WTC11 (cell line): ENCODE results near the gene SLC8B1. TPM values are rescaled to one million over a fixed set of nuclear protein-coding genes. Genes with fewer than 3 reads are reported as not detected.

Source experiments
- FOXP1 ChIP-seq: sonication (generic); formaldehyde crosslinking; IDR thresholded peaks from 2 replicates; pipeline ENCODE4 v1.8.0; 2022; ENCODE audit warnings: missing genetic modification reagents, mild to moderate bottlenecking, moderate library complexity, borderline replicate concordance
- GABPB1 ChIP-seq: sonication (generic); formaldehyde crosslinking; IDR thresholded peaks from 2 replicates; pipeline ENCODE4 v1.8.1; 2023; ENCODE audit warnings: mild to moderate bottlenecking, missing genetic modification reagents
- GTF2I ChIP-seq: fragments of 250-450 bp; sonication (Bioruptor Pico); conservative IDR thresholded peaks from 2 replicates; pipeline ENCODE4 v1.4.0; 2021; ENCODE audit warnings: mild to moderate bottlenecking
- MXD4 ChIP-seq: fragments of 250-450 bp; sonication (Bioruptor Pico); IDR thresholded peaks from 2 replicates; pipeline ENCODE4 v1.8.0; 2021; ENCODE audit warnings: mild to moderate bottlenecking, moderate library complexity, borderline replicate concordance
- SMAD4 ChIP-seq: sonication (generic); formaldehyde crosslinking; IDR thresholded peaks from 2 replicates; pipeline ENCODE4 v1.8.0; 2022; ENCODE audit warnings: mild to moderate bottlenecking, missing genetic modification reagents
- TCF7 ChIP-seq: sonication (generic); formaldehyde crosslinking; IDR thresholded peaks from 2 replicates; pipeline ENCODE4 v1.8.0; 2022; ENCODE audit warnings: mild to moderate bottlenecking, low read depth, missing genetic modification reagents, moderate library complexity
- ZNF121 ChIP-seq: sonication (generic); formaldehyde crosslinking; IDR thresholded peaks from 2 replicates; pipeline ENCODE4 v1.8.0; 2023; ENCODE audit warnings: missing genetic modification reagents
- ZNF232 ChIP-seq: sonication (generic); formaldehyde crosslinking; IDR thresholded peaks from 2 replicates; pipeline ENCODE4 v1.8.0; 2022; ENCODE audit warnings: mild to moderate bottlenecking, missing genetic modification reagents
- ZNF671 ChIP-seq: fragments of 250-450 bp; sonication (Bioruptor Pico); IDR thresholded peaks from 2 replicates; pipeline ENCODE4 v1.8.0; 2021; ENCODE audit warnings: mild to moderate bottlenecking
- total RNA-seq: library from RNA; stranded (reverse); gene quantifications from 3 replicates; pipeline ENCODE4 v1.2.3, GENCODE V29; 2021
- TF ChIP-seq, protein P1 (sequence below): fragments of 250-450 bp; sonication (Bioruptor Pico); conservative IDR thresholded peaks from 2 replicates; pipeline ENCODE4 v1.9.0; 2021; ENCODE audit warnings: mild to moderate bottlenecking
- TF ChIP-seq, protein P2 (sequence below): sonication (generic); formaldehyde crosslinking; IDR thresholded peaks from 2 replicates; pipeline ENCODE4 v1.8.1; 2023; ENCODE audit warnings: mild to moderate bottlenecking, missing genetic modification reagents, moderate library complexity
- TF ChIP-seq, protein P3 (sequence below): sonication (generic); formaldehyde crosslinking; IDR thresholded peaks from 2 replicates; pipeline ENCODE4 v1.8.1; 2023; ENCODE audit warnings: mild to moderate bottlenecking, missing genetic modification reagents, moderate library complexity
- TF ChIP-seq, protein P4 (sequence below): fragments of 250-450 bp; sonication (Bioruptor Pico); IDR thresholded peaks from 2 replicates; pipeline ENCODE4 v1.9.0; 2021; ENCODE audit warnings: mild to moderate bottlenecking, borderline replicate concordance
- TF ChIP-seq, protein P5 (sequence below): sonication (generic); formaldehyde crosslinking; IDR thresholded peaks from 2 replicates; pipeline ENCODE4 v1.8.1; 2023; ENCODE audit warnings: mild to moderate bottlenecking, missing genetic modification reagents, borderline replicate concordance

The SLC8B1 gene
- total RNA-seq, 1 experiment from 2014 or later: 13.8 TPM

DNA sequence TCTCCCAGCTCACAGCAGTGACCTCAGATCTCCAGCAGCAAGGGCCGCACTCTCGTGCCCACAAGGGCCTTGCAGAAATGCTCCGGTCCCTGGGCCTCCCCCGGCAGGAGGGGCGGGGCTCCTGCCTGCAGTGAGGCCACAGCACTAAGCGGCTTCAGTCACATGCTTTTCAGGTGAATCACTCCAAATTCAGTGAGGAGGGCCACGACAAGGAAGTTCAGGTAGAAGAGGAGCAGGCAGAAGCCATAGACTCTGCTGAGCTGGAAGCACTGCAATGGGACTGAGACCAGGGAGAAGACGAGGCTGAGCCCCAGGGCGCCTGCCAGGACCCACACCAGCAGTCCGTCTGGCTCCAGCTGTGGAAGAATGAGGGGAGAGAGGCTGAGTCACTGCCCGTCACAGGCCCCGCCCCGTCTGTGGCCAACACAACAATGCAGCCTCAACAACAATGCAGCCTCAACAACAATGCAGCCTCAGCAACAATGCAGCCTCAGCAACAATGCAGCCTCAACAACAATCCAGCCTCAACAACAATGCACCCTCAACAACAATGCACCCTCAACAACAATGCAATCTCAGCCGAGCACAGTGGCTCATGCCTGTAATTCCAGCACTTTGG is 35.2 kb downstream of the SLC8B1 start (continued):
- TF ChIP-seq, protein P1, sequence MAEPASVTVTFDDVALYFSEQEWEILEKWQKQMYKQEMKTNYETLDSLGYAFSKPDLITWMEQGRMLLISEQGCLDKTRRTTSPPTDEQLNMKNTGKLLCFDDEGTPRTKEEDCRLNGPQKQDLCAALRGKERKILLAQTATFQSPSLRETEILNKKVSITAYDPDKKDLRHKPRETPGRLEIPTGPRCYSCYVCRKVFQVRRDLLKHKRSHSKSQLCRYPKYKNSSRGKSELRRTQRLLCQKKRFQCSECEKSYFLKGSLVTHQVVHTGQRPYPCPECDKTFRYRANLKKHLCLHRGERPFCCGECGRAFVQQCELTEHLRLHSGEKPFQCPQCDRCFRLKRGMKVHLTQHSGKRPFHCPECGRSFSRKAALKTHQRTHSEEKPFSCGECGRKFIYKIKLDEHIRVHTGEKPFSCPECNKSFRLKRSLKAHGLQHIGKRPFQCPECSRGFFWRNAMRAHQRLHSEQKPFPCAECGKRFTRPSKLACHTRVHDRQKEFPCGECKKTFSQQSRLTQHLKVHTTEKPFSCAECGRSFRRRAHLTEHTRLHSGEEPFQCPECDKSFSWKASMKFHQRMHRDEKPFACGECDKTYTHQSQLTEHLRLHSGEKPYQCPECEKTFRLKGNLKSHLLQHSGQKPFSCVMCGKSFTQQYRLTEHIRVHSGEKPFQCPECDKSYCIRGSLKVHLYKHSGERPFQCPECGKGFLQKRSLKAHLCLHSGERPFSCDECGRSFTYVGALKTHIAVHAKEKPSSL (CRISPR knock-in tag): no peak
- TF ChIP-seq ZNF121 (0 out of 2 replicates have a peak, but pooled peaks have one; percentile 47), MXD4 (CRISPR knock-in tag) (no peak), GTF2I (CRISPR knock-in tag) (no peak), ZNF232 (CRISPR knock-in tag) (no peak), GABPB1 (CRISPR knock-in tag) (no peak), TCF7 (CRISPR knock-in tag) (no peak), ZNF671 (CRISPR knock-in tag) (no peak), FOXP1 (CRISPR knock-in tag) (peak; percentile 56; the same call in 1 of the 2 replicates), SMAD4 (CRISPR knock-in tag) (peak; percentile 61; the same call in 1 of the 2 replicates)
- TF ChIP-seq, protein P2, sequence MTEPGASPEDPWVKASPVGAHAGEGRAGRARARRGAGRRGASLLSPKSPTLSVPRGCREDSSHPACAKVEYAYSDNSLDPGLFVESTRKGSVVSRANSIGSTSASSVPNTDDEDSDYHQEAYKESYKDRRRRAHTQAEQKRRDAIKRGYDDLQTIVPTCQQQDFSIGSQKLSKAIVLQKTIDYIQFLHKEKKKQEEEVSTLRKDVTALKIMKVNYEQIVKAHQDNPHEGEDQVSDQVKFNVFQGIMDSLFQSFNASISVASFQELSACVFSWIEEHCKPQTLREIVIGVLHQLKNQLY (CRISPR knock-in tag): no peak
- TF ChIP-seq, protein P3, sequence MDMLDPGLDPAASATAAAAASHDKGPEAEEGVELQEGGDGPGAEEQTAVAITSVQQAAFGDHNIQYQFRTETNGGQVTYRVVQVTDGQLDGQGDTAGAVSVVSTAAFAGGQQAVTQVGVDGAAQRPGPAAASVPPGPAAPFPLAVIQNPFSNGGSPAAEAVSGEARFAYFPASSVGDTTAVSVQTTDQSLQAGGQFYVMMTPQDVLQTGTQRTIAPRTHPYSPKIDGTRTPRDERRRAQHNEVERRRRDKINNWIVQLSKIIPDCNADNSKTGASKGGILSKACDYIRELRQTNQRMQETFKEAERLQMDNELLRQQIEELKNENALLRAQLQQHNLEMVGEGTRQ (CRISPR knock-in tag): 0 out of 2 replicates have a peak, but pooled peaks have one; percentile 17
- TF ChIP-seq, protein P4, sequence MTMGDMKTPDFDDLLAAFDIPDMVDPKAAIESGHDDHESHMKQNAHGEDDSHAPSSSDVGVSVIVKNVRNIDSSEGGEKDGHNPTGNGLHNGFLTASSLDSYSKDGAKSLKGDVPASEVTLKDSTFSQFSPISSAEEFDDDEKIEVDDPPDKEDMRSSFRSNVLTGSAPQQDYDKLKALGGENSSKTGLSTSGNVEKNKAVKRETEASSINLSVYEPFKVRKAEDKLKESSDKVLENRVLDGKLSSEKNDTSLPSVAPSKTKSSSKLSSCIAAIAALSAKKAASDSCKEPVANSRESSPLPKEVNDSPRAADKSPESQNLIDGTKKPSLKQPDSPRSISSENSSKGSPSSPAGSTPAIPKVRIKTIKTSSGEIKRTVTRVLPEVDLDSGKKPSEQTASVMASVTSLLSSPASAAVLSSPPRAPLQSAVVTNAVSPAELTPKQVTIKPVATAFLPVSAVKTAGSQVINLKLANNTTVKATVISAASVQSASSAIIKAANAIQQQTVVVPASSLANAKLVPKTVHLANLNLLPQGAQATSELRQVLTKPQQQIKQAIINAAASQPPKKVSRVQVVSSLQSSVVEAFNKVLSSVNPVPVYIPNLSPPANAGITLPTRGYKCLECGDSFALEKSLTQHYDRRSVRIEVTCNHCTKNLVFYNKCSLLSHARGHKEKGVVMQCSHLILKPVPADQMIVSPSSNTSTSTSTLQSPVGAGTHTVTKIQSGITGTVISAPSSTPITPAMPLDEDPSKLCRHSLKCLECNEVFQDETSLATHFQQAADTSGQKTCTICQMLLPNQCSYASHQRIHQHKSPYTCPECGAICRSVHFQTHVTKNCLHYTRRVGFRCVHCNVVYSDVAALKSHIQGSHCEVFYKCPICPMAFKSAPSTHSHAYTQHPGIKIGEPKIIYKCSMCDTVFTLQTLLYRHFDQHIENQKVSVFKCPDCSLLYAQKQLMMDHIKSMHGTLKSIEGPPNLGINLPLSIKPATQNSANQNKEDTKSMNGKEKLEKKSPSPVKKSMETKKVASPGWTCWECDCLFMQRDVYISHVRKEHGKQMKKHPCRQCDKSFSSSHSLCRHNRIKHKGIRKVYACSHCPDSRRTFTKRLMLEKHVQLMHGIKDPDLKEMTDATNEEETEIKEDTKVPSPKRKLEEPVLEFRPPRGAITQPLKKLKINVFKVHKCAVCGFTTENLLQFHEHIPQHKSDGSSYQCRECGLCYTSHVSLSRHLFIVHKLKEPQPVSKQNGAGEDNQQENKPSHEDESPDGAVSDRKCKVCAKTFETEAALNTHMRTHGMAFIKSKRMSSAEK (CRISPR knock-in tag): no peak
- TF ChIP-seq, protein P5, sequence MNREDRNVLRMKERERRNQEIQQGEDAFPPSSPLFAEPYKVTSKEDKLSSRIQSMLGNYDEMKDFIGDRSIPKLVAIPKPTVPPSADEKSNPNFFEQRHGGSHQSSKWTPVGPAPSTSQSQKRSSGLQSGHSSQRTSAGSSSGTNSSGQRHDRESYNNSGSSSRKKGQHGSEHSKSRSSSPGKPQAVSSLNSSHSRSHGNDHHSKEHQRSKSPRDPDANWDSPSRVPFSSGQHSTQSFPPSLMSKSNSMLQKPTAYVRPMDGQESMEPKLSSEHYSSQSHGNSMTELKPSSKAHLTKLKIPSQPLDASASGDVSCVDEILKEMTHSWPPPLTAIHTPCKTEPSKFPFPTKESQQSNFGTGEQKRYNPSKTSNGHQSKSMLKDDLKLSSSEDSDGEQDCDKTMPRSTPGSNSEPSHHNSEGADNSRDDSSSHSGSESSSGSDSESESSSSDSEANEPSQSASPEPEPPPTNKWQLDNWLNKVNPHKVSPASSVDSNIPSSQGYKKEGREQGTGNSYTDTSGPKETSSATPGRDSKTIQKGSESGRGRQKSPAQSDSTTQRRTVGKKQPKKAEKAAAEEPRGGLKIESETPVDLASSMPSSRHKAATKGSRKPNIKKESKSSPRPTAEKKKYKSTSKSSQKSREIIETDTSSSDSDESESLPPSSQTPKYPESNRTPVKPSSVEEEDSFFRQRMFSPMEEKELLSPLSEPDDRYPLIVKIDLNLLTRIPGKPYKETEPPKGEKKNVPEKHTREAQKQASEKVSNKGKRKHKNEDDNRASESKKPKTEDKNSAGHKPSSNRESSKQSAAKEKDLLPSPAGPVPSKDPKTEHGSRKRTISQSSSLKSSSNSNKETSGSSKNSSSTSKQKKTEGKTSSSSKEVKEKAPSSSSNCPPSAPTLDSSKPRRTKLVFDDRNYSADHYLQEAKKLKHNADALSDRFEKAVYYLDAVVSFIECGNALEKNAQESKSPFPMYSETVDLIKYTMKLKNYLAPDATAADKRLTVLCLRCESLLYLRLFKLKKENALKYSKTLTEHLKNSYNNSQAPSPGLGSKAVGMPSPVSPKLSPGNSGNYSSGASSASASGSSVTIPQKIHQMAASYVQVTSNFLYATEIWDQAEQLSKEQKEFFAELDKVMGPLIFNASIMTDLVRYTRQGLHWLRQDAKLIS: no peak
